GM21367 (cell line): Measurements from ENCODE around the gene MYOCD.

ENCODE experiments used
- ATAC-seq: cut with Tn5 transposase; IDR thresholded peaks from one replicate; pipeline ENCODE4 v1.9.1; 2021; ENCODE audit not compliant: unreplicated experiment

Gene MYOCD

GRCh38 chr17:12640364-12640763 is 25.3 kb upstream of the MYOCD start:
- ATAC-seq, result no peak

DNA sequence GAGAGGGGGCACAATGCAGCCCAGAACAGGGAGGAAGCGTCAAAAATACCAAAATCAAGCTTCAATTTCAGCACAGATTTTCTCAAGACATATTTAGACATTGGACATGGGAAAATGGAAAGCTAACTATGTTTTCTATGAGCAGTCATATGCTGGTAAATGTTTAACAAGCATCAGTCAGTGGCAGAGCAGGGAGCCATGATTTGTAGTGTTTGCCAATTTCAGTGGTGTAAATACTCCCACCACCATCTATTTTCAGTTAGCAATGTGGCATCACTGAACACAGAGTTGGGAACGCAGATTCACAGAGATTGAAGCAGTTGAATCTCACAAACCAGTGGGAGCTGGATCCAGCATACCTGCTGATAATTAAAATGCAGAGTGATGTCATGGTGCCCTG is 24.6 kb upstream of the MYOCD start:
- ATAC-seq, result no peak

DNA sequence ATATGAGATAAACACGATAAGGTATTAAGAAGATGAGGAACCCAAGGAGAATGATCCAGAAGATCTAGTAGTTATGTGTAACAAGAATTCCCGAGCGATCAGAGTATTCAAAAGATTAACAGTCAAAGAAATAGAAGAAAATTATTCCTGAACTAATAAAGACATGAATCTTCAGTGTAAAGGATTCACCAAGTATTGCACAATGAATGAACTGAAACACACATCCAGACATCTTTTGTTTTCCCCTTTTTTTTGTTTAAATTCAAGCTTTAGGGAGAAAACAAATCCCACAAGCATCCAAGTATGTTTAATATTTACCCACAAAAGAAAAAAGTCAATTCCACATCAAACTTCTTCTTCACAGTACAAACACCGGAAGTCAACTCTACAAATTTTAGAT is 23.7 kb upstream of the MYOCD start:
- no peak for ATAC-seq

GRCh38 chr17:12643822-12644221 is 21.9 kb upstream of the MYOCD start:
- ATAC-seq, result no peak

GRCh38 chr17:12644623-12645022 is 21.1 kb upstream of the MYOCD start:
- ATAC-seq, result no peak

GRCh38 chr17:12646761-12647422 is 18.8 kb upstream of the MYOCD start:
- ATAC-seq, result no peak

- ATAC-seq, result no peak
Measured at GRCh38 chr17:12648498-12648897, 17.2 kb upstream of the MYOCD start.

DNA sequence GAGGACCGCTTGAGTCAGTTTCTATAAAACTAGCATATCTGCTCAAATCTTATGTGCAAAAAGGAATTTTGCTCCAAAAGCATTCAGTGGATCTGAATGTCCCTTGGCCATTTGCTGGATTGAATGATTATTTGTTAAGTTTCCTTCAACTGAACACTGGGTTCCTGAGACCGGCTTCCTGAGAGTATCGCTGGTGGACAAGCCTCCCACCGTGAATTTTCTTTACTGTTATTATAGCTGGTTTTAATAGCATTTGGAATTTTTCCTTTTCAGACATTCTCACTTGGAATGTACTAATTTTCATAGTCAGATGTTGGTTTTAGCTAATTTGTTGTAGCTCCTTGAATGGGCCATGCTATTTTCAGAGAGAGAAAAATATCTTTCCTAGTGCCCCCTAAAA is 9.8 kb upstream of the MYOCD start:
- ATAC-seq, result no peak

DNA sequence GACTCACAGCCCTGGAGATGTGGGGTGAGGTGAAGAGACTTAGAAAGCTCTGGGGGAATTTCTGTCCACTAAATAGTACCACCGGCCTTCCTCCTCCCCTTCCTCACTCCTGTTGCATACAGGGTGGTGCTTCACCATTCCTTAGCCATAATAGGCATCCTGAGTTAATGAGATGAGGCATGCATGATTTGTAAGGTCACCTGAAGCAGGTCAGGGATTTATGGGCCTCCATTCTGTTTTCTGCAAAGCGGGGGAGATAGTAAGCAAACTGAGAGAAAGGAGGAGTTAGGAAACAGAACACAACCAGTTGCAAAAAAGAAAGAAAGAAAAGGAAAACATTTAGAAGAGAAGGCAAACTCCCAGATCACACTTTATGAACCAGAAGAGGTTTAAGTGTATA is 9.3 kb upstream of the MYOCD start:
- ATAC-seq, result no peak

DNA sequence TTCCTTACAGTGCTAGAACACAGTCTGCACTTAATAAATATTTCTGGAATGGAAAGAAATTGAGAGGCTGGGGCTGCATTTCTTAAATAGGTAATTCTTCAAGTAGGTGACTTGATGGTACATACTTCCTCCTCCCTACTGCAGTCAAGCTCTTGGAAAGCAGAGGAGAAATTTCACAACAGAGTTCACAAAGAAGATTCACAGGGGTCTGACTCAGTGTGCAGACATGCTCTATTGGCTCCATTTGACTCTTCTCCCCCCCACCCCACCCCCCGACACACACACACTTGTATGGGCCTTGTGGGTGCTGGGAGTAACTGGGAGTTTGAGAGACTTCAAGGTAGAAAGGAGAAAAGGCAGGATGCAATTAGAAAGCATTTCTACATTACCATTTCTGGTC is 6.2 kb upstream of the MYOCD start:
- ATAC-seq, result no peak

GRCh38 chr17:12664252-12664651 is 1.4 kb upstream of the MYOCD start:
- no peak for ATAC-seq

GRCh38 chr17:12664894-12665262 is 812 bp upstream of the MYOCD start:
- no peak for ATAC-seq

DNA sequence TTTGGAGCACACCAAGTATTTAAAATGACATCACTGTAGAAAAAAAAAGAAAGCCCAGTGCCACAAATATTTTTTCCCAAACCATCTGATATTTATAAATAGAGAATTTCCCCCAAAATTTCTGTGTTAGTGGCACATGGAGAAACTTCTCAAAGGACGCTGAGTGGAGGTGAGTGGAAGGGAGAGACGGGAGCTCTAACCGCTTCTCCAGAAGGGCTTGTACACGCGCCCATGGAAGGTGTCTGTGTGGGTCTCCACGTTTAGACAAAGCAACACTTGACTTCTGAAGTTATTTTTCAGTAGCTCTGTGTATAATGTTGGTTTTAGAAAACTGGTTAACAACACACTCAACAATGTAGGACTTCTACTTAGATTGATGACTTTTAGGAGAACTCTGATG is 1.0 kb downstream of the MYOCD start:
- ATAC-seq, result no peak

DNA sequence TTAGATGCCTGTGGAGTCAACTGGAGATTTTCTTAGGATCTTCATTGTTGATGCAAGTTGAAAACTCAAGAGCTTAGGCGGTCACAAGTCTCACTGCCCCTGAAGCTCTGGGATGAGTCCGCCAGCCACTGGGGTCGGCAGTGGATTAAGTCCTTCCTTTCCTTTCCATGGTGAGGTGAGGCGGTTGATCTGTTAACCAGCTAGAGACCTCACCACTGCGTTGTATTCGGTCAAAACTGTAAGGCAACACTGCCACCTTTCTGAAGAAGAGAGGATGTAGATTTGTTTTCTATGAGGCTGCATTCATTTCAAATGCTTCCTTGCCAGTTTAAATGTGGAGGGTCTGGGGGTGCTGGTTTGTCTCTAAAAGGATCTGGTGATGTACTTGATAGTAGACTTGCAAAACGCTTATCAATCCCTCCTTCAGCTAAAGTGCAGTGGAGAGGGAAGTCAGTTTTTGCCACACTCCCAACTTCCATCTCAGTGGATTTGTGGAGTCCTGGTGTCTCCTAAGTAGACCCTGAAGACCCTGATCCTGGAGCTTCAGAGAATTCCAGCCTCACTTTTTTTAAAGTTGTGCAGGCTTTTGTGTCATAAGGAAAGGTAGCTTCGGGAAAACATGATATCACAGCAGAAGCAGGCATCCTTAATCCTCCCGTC is 1.7 kb downstream of the MYOCD start:
- ATAC-seq, result no peak

DNA sequence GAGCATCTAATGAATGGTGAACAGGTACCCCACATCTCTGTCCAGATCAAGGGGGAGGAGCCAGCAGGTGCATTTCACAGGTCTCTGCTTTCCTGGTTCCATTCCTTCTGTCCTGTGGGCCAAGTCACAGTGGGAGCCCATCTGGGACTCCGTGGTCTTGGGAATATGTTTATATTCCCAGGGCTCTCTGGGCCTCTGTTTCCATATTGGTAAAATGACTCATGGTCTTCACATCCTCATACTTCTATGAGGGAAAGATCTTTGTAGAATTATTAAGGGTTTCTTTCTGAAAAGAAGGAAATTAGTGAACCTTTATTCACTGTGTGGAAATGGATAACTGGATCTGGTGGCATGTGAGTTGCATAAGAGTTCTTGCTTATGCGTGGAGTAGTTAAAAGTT is 6.2 kb downstream of the MYOCD start:
- ATAC-seq, result no peak

GRCh38 chr17:12672947-12673346 is 7.3 kb downstream of the MYOCD start:
- ATAC-seq, result no peak

GRCh38 chr17:12673788-12674187 is 8.1 kb downstream of the MYOCD start:
- ATAC-seq, result no peak

DNA sequence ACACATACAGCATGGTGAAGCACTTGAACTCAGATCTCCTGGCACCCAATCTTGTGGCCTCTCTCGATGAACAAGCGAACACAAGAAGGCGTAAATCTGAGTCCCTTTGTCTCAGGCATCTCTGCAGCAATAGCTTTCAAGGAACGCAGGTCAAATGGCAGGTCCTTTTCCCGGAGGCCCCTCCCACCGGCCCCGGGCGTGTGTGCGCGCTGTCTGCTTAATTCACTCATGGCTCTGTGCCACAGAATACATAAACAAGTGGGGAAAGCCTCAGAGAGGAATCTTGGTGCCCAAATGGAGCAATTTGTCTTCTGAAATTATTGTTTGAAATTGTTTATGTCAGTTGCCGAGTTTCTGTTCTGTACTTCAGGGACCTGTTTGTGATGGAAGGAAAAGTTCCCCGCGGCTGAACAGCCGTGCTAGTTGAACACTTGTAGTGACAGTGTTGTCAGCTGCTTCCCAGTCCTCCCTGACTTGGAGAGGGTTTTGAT is 14.8 kb downstream of the MYOCD start:
- no peak for ATAC-seq

GRCh38 chr17:12680993-12681392 is 15.3 kb downstream of the MYOCD start:
- no peak for ATAC-seq

DNA sequence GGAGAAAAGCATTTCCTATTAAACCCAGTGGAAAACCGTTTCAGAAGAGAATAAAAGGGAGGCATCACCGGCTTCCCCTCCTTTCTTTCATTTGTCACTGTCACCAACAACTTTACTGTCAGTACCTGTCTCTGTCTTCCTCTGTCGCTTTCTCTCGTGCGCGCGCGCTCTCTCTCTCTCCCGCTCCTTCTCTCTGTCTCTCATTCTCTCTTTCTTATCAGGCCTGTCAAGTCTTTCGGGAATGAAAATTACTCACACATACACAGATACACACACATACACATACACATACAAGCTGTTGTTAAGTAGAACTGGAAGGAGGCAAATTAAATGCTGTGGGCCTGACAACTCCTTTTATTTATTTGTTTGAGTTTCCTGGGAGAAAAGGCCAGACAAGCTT is 17.6 kb downstream of the MYOCD start:
- ATAC-seq, result no peak

GRCh38 chr17:12686486-12686885 is 20.8 kb downstream of the MYOCD start:
- no peak for ATAC-seq

GRCh38 chr17:12688382-12688781 is 22.7 kb downstream of the MYOCD start:
- ATAC-seq, result no peak

DNA sequence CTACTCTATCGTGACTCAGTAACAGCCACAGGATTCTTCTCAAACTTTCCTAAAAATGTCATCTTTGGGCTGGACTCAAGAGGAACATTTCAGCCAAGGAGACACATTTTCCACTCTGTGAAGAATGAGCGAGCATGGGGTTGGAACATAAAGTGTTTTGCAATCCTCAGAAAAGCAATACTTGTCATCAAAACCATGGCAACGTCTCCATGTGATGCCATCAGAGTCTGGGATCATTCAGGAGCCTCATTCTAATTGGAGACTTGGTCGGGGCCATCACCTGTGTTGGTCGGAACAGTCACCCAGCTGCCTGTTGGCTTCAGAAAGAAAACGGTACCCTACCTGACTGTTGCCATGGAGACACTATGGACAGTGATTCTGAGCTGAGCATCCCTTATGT is 25.5 kb downstream of the MYOCD start:
- no peak for ATAC-seq
